HFFc6 (cell line): Measurements from ENCODE around the gene SPINDOC. TPM values are rescaled to one million over a fixed set of nuclear protein-coding genes. Genes with fewer than 3 reads are reported as not detected.
A peak's percentile ranks its signal among the peaks of the same experiment; 100 is the strongest.

Experiments used
- DNase-seq: peaks from one replicate; pipeline ENCODE4 v3.0.0-alpha.2; 2018
- H3K27ac Mint-ChIP-seq: 2 replicates; pipeline ENCODE4 v1.8.0; 2020; ENCODE audit warnings: mild to moderate bottlenecking, mixed read lengths
- H3K27me3 Mint-ChIP-seq: 2 replicates; pipeline ENCODE4 v1.8.0; 2021; ENCODE audit warnings: mild to moderate bottlenecking, moderate library complexity, mixed read lengths; ENCODE audit not compliant: insufficient read depth
- H3K36me3 Mint-ChIP-seq: 2 replicates; pipeline ENCODE4 v1.8.0; 2021; ENCODE audit warnings: low read depth, mixed read lengths
- H3K4me1 Mint-ChIP-seq: 2 replicates; pipeline ENCODE4 v1.8.0; 2020; ENCODE audit warnings: low read depth, mixed read lengths
- H3K4me3 Mint-ChIP-seq: 2 replicates; pipeline ENCODE4 v1.8.0; 2020; ENCODE audit warnings: mild to moderate bottlenecking, moderate library complexity, mixed read lengths
- H3K9me3 Mint-ChIP-seq: 2 replicates; pipeline ENCODE4 v1.8.0; 2020; ENCODE audit warnings: mild to moderate bottlenecking, mixed read lengths
- total RNA-seq, 6 experiments: library from RNA; stranded (reverse); fragmentation: NEBNext Ultra II Directional; extraction: Animal tissue kit (Norgen Biotek cat#: 25700); gene quantifications; 2 replicates in 1 of 6; 3 replicates in 5 of 6; pipeline ENCODE4 v1.2.3, GENCODE V29; 2021
- TF ChIP-seq, protein P1 (sequence below): fragments of 200-600 bp; sonication (generic); IDR thresholded peaks from 2 replicates; pipeline ENCODE4 v1.5.0; 2021; ENCODE audit warnings: antibody characterized with exemption, mild to moderate bottlenecking

The SPINDOC gene
- total RNA-seq, 6 experiments from 2014 or later: 24.7 to 31.7 (median 29.5) TPM

DNA sequence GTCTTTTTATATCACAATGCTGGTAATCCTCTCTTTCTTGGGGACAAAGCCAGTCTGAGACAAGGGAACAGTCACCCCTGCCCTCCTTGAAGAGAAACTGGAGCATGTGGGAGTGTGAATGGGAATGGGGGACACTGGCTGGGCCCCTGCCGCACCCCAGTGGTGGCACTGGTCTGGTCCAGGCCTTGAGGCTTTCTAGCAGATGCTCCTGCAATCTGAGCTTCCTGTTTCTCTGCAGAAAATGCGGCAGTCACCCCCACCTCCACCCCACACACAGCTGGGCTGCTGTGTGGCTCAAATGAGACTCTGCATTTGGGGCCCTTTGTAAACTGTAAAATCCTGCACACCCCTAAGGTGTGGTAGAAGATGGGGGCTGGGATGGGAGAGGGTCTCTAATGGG, 19.1 kb downstream of the SPINDOC start:
- H3K27ac Mint-ChIP-seq: no peak overlapping the region
- no peaks in the 10 kb centered on the region for H3K9me3 Mint-ChIP-seq
- H3K36me3 Mint-ChIP-seq: no peaks in the 10 kb centered on the region
- DNase-seq: no peak
- no peak overlapping the region for H3K4me3 Mint-ChIP-seq
- TF ChIP-seq, protein P1, sequence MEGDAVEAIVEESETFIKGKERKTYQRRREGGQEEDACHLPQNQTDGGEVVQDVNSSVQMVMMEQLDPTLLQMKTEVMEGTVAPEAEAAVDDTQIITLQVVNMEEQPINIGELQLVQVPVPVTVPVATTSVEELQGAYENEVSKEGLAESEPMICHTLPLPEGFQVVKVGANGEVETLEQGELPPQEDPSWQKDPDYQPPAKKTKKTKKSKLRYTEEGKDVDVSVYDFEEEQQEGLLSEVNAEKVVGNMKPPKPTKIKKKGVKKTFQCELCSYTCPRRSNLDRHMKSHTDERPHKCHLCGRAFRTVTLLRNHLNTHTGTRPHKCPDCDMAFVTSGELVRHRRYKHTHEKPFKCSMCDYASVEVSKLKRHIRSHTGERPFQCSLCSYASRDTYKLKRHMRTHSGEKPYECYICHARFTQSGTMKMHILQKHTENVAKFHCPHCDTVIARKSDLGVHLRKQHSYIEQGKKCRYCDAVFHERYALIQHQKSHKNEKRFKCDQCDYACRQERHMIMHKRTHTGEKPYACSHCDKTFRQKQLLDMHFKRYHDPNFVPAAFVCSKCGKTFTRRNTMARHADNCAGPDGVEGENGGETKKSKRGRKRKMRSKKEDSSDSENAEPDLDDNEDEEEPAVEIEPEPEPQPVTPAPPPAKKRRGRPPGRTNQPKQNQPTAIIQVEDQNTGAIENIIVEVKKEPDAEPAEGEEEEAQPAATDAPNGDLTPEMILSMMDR: no peak
- no peaks in the 10 kb centered on the region for H3K27me3 Mint-ChIP-seq
- H3K4me1 Mint-ChIP-seq: peaks cover 11% of the 10 kb centered on the region

DNA sequence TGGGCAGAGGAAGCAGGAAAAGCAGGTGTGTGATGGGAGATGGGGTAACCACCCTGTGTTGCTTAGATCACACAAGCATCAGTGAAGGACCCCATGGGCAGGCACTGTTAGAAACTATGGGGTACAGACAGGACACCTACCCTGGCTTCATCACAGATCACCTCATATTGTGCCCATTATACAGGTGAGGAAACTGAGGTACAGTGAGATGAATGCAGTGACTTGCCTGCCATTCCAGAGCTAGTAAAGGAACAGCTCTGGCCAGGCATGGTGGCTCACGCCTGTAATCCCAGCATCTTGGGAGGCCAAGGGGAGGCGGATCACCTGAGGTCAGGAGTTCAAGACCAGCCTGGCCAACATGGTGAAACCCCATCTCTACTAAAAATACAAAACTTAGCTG, 19.8 kb downstream of the SPINDOC start:
- H3K4me3 Mint-ChIP-seq: no peak overlapping the region
- H3K27ac Mint-ChIP-seq: no peak overlapping the region
- TF ChIP-seq, protein P1: no peak

DNA sequence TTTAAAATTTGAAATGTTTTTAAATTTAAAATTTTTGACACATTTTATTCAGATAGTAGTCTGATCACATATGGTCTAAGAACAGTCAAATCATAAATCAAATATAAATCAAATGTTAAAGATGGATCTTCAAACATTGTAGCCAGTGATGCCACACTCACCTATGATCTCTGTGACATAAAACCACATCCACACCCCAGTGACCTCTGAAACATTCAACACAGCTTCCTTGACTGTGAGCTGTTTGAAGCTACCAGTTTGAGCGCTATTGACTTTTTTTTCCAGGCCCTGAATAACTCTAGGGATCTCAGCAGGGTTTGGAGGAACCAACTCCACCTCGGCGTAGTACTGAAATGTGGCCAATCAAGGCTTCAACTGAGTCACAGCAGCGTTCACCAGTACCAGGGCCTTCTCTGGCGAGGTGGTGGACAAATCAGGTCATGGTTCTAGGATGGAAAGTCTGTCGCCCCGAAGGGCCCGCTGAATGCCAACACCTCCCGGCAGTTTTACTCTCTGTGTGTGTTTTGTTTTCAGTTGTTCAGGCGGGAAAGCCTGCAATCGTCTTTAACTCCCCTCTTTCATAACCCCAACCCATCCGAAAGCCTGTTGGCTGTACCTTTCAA, 21.4 kb downstream of the SPINDOC start:
- H3K4me1 Mint-ChIP-seq: peaks cover 21% of the 10 kb centered on the region

More for the DNA sequence above, 19.8 kb downstream of the SPINDOC start:
- Mint-ChIP-seq H3K9me3 (no peaks in the 10 kb centered on the region), H3K36me3 (no peaks in the 10 kb centered on the region), H3K27me3 (no peaks in the 10 kb centered on the region), H3K4me1 (peaks cover 17% of the 10 kb centered on the region)
- DNase-seq: no peak

DNA sequence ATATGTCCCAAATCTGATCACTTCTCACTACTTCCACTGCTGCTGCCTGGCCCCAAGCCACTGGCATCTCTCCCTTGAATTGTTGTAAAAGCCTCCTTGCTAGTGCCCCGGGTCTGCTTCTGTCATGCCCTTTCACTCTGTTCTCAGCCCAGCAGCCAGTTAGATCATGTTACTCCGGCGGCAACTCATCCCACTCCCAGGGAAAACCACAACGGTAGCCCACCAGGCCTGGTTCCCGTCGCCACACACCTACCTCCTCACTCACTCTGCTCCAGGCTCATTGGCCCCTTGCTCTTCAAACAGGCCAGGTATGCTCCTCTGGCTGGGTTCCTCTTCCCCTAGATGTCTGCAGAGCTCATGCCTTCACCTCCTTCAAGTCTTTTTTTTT, 21.9 kb downstream of the SPINDOC start:
- Mint-ChIP-seq H3K27me3 (no peaks in the 10 kb centered on the region; the same call in 1 of the 2 replicates), H3K4me3 (no peak overlapping the region), H3K9me3 (no peaks in the 10 kb centered on the region), H3K36me3 (no peaks in the 10 kb centered on the region), H3K27ac (no peak overlapping the region), H3K4me1 (peaks cover 22% of the 10 kb centered on the region)
- TF ChIP-seq, protein P1: no peak
- DNase-seq: no peak

More for the DNA sequence above, 21.4 kb downstream of the SPINDOC start:
- Mint-ChIP-seq H3K9me3 (no peaks in the 10 kb centered on the region), H3K36me3 (no peaks in the 10 kb centered on the region), H3K27me3 (no peaks in the 10 kb centered on the region; the same call in 1 of the 2 replicates), H3K4me3 (no peak overlapping the region), H3K27ac (no peak overlapping the region)
- DNase-seq: no peak
- TF ChIP-seq, protein P1: no peak

DNA sequence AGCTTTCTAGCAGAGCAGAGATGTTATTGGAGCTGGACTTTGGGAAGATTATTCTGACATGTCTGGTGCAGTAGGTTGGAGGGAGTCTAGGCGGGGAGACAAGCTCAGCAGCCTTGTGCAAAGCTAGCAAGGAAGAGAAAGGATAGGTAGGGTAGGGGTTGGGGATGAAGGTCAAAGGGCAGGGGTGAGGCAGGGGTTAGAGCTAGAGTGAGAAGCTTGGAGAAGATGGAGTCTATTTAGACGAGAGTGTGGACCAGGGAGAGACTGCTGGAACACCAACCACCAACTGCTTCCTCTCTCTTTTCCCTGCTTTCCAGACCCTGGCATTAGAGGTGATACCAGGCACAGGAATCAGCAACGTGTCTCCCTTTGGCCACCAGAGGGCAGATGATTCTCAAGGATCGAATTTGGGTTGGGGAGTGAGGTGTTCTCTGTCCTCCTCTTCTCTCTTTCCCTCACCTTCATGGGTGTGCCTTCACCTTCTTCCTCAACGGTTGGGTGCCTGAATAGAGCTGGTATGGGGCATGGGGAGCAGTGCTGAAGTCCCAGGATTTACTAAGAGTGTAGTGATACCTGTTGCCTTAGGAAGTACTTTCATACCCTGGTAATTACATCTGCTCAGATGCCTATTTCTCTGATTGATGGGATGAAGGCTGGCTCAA, 23.9 kb downstream of the SPINDOC start:
- H3K27me3 Mint-ChIP-seq: no peaks in the 10 kb centered on the region; the same call in 1 of the 2 replicates
- no peak overlapping the region for H3K4me3 Mint-ChIP-seq
- H3K9me3 Mint-ChIP-seq: no peaks in the 10 kb centered on the region
- H3K4me1 Mint-ChIP-seq: peaks cover 42% of the 10 kb centered on the region
- H3K27ac Mint-ChIP-seq: no peak overlapping the region; the same call in 1 of the 2 replicates
- no peaks in the 10 kb centered on the region for H3K36me3 Mint-ChIP-seq
- DNase-seq: peak; percentile 60
- TF ChIP-seq, protein P1: peak; percentile 93
